CD4-positive, alpha-beta T cell treated with Interferon gamma for 1 hour (primary cell): ENCODE data around the gene IL1RN.

Source experiments
- DNase-seq: peaks from one replicate; pipeline ENCODE4 v3.0.0-alpha.2; 2020

Gene IL1RN

GRCh38 chr2:113129519-113130078 lies 2.2 kb downstream of the IL1RN start:
- DNase-seq, result no peak

GRCh38 chr2:113131352-113132185 lies 4.2 kb downstream of the IL1RN start:
- DNase-seq, result no peak

- no peak for DNase-seq
Measured at GRCh38 chr2:113132414-113133021, 5.1 kb downstream of the IL1RN start.

GRCh38 chr2:113133704-113134598 lies 6.6 kb downstream of the IL1RN start:
- DNase-seq, result no peak

DNA sequence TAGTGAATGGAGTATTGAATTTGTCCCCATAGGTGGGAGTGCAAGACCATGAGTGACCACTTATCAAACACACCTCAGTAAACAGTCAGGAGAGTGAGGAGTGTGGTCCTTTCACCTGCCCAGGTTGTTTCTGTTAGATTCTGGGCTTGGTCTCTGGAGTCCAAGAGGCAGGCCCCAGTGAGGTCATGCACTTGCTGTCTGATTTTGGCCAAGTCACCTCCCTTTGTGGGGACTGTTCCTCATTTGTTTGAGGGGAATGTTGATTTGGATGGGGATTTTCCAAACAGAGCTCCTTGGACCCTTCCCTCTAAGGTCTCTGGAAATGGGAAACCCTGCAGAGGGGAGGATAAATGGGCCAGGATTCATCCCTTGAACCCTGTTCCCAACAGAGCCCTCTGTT lies 7.3 kb downstream of the IL1RN start:
- no peak for DNase-seq

- DNase-seq, result no peak
Measured at GRCh38 chr2:113135317-113135716, 7.9 kb downstream of the IL1RN start.

- no peak for DNase-seq
Measured at GRCh38 chr2:113136828-113137775, 9.7 kb downstream of the IL1RN start.

DNA sequence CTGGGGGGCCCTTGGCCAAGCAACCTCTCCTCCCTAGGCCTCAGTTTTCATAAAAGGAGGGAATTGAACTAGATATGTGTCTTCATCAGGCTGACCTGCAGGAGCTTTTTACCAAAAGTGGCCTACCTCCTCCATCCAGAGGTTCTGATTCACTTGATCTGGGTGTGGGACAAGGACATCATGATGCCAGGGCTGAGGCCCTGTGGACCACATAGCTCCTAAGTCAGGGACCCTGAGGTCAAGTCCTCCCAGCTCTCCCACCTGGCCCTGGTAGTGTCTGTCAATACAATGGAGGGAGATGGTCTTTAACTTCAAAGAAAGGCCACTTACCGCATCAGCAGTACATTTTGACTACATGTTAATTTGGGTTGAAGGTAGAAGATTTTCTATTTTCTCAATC lies 10.4 kb downstream of the IL1RN start:
- no peak for DNase-seq

DNA sequence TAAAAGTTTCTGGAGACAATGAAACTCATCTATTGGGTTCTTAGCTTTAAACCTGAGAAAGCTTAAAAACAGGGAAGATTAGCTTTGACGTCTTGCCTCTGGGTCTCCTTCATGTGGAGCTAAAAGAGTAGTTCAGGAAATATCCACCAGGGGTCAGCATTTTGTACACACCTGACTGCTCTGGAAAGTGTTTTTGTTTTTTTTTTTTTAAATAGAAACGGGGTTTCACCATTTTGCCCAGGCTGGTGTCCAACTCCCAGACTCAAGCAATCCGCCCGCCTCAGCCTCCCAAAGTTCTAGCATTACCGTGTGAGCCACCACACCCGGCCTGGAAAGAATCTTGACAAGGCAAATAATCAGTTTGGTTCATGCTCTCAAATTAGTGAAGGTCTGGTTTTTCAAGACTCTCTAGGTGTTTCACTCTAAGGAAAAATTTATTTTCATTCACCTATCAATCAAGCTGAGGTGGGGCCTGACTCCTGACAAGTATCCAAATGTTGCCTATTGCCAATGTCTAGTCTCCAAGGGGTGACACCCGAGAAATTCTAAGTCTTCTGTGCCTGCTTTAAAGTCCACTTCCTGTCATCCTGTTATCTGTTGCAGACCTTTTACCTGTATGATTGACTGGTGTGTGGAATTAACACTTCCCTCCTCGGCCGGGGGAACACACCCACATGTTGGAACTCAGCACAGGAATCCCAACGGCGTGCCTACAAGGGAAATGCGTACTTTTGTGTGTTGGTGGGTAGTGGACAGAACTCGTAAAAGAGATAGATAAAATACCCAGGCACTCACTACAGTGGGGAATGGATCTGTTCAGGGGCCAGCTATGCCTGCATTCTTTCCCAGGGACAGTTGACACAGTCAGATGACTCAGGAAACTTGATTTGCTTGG lies 11.3 kb downstream of the IL1RN start:
- peak; percentile 42 for DNase-seq

- DNase-seq, result no peak
Measured at GRCh38 chr2:113141451-113141850, 14.1 kb downstream of the IL1RN start.

DNA sequence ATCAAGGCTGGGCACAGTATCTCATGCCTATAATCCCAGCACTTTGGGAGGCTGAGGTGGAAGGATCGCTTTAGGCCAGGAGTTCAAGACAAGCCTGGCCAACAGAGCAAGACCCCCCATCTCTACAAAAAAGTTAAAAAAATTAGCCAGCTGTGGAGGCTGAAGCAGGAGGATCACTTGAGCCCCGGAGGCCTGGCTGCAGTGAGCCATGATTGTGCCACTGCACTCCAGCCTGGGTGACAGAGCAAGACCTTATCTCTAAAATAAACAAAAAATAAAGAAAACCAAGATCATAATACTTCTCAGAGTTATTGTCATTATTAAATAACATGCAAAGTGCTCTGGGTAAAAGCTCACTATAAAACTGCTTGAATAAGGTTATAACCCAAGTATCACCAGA lies 14.9 kb downstream of the IL1RN start:
- no peak for DNase-seq

- DNase-seq, result no peak
Measured at GRCh38 chr2:113144259-113144658, 16.9 kb downstream of the IL1RN start.

DNA sequence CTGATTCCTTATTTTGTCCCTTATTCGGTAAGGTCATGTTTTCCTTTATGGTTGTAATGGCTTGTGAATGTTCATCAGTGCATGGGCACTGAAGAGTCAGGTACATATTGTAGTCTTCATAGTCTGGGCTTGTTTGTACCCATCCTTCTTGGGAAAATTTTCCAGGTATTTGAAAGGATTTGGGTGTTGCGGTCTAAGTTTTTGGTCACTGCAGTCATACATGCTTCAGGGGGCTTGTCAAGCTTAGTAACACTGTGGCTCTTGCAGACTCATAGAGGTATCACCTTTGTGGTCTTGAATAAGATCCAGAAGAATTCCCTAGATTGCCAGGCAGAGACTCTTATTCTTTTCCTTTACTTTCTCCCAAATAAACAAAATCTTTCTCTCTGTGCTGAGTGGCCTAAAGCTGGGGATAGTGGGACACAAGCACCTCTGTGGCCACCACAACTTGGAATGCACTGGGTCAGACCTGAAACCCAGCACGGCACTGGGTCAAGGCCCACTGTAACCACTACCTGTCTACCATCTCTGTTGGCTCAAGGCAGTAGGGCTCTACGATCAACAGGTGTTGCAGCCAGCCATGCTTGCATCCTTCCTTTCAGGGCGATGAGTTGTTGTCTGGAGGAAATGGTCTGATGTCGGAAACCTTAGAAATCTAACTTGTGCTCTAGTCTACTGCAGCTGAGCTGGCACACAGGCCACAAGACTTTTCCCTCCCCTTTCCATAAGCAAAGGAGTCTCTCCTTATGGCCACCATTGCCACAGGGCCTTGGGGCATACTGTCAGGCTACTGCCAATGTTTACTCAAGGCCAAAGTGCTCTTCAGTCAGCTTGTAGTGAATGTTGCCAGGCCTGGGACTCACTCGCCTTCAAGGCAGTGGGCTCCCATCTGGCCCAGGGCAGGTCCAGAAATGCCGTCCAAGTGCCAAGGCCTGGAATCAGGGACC lies 21.5 kb downstream of the IL1RN start:
- DNase-seq, result no peak

DNA sequence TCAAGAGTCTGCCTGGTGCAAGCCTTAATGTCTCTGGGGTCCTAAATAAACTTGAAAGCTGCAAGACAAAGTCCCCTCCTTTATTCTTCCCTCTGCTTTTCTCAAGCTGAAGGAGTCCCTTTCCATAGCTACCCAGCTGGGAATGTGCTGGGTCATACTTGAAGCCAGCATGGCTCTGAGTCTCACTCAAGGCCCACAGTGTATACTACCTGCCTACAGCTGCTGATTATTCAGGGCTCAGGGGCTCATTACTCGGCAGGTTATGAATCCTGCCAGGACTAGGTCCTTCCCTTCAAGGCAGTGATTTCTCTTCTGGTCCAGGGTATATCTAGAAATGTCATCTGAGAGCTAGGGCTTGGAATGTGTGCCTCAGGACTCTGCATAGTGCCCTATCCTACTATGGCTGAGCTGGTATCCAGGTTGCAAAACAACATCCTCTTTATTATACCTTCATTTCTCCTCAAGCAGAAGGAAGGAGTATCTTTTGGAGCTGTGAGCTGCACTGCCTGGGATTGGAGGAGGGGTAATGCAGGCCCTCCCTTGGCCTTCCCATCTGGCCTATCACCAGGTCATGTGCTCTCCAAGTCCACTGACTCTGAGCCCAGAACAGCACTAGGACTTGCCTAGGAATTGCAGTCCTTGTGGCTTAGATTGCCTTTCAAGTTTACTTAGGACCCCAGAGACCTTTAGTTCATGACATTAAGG lies 22.3 kb downstream of the IL1RN start:
- DNase-seq, result no peak

DNA sequence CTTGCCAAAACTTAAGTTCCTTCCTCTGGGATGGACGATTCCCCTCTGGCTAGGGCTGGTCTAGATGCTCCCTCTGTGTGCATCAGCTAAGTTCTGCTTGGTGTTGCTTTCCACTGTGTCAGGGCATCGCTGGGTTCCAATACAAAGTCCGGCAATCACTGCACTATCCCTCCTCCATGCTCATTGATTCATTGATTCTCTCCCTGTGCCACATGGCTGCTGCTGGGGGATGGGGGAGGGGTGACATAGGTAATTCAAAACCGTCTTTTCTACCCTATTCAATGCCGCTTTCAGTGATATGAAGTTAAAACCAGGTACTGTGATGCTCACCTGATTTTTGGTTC lies 22.8 kb downstream of the IL1RN start:
- no peak for DNase-seq

- DNase-seq, result no peak
Measured at GRCh38 chr2:113155331-113155730, 27.9 kb downstream of the IL1RN start.

DNA sequence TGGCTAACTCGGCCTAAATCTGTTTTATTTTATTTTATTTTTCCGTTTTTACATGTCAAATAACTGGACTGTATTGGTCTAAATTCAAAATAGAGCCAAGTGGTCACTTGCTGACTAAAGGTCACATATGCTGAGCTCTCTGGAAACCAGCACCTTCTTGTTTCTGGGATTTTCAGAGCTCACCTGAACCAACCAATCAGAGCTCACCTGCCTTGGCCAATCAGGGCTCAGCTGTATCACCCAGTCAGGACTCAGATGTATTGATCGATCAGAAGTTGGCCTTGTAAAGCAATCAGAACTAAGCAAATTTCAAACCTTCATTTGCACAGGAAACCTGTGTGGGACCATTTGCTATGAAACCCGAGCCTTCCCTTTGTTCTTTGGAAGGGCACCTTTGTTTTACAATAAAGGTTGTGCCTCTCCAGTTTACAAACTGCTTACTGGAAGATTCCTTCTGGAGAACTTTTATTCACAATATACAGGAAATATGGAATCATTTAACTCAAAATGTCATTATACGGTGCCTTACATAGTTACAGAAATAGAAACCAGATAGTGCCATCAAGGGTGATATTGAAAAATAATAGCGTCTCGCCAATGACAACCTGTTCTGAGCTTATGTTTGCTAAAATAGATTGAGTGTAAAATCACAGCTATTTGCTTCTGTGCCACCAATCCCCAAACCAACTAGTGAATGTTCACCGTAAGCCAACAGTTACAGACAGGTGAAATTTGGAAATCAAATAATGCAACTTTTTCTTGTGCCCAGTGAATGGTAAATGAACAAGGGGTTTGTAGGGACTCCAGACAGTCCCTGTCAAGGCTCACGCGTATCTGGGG lies 29.1 kb downstream of the IL1RN start:
- DNase-seq, result no peak
